Measurements from ENCODE around the gene VAMP5.
A peak's percentile ranks its signal among the peaks of the same experiment; 100 is the strongest.

The VAMP5 gene

GRCh38 chr2:85537600-85538506 is 46.4 kb upstream of the VAMP5 start:
- no peaks in the 10 kb centered on the region for H3K27me3 ChIP-seq (ENCODE audit: control insufficient read depth, low read length)
- peaks cover 37% of the 10 kb centered on the region for H3K4me1 ChIP-seq (ENCODE audit: control insufficient read depth, low read length)
- H3K36me3 ChIP-seq (ENCODE audit: control insufficient read depth, low read length) = peaks cover 56% of the 10 kb centered on the region
- H3K9me3 ChIP-seq (ENCODE audit: control insufficient read depth, insufficient read depth, low read length) = no peaks in the 10 kb centered on the region
- H3K4me3 ChIP-seq (ENCODE audit: low read length) = peak overlapping the region; percentile 100
- H3K9me2 ChIP-seq (replicated peaks; ENCODE audit: control insufficient read depth, low read length) = no peaks in the 10 kb centered on the region
- H3F3A ChIP-seq (ENCODE audit: control insufficient read depth, insufficient read depth) = peaks cover 39% of the 10 kb centered on the region
- TF ChIP-seq EZH2phosphoT487 (IDR thresholded peaks at IDR 0.05; ENCODE audit: borderline replicate concordance, low read length) = no peak
- no peak for TF ChIP-seq CTCF (IDR thresholded peaks at IDR 0.05; ENCODE audit: low read depth, low read length, poor library complexity, severe bottlenecking)
- peaks cover 67% of the 10 kb centered on the region for H3K79me2 ChIP-seq (ENCODE audit: control insufficient read depth, low read length)
- H3K4me2 ChIP-seq (ENCODE audit: low read length) = peak overlapping the region; percentile 98
- peaks cover 33% of the 10 kb centered on the region for H4K20me1 ChIP-seq (ENCODE audit: control insufficient read depth, insufficient read depth, low read depth, low read length)
- peak overlapping the region; percentile 91 for H3K27ac ChIP-seq (ENCODE audit: low read depth, low read length)

- Histone ChIP-seq H3K4me3 (ENCODE audit: low read length) (peak within 1 kb of the TSS; percentile 100), H3K9me3 (ENCODE audit: control insufficient read depth, insufficient read depth, low read length) (no peaks in the 10 kb centered on the region), H3K27me3 (ENCODE audit: control insufficient read depth, low read length) (no peaks in the 10 kb centered on the region), H3F3A (ENCODE audit: control insufficient read depth, insufficient read depth) (peaks cover 45% of the 10 kb centered on the region), H3K4me1 (ENCODE audit: control insufficient read depth, low read length) (peaks cover 37% of the 10 kb centered on the region), H3K27ac (ENCODE audit: low read depth, low read length) (peak within 1 kb of the TSS; percentile 91), H3K36me3 (ENCODE audit: control insufficient read depth, low read length) (peaks cover 65% of the 10 kb centered on the region), H3K79me2 (ENCODE audit: control insufficient read depth, low read length) (peaks cover 68% of the 10 kb centered on the region), H4K20me1 (ENCODE audit: control insufficient read depth, insufficient read depth, low read depth, low read length) (peaks cover 34% of the 10 kb centered on the region), H3K9me2 (replicated peaks; ENCODE audit: control insufficient read depth, low read length) (no peaks in the 10 kb centered on the region), H3K4me2 (ENCODE audit: low read length) (peak within 1 kb of the TSS; percentile 98)
- TF ChIP-seq EZH2phosphoT487 (IDR thresholded peaks at IDR 0.05; ENCODE audit: borderline replicate concordance, low read length) (no peak), CTCF (IDR thresholded peaks at IDR 0.05; ENCODE audit: low read depth, low read length, poor library complexity, severe bottlenecking) (peak; percentile 73)
Observed at GRCh38 chr2:85538507-85539360, 45.5 kb upstream of the VAMP5 start, which contains the start of gene MAT2A. Gene MAT2A (plus strand): TSS chr2:85539168. CDS start chr2:85539288, 120 bp downstream.

- no peaks in the 10 kb centered on the region for H3K27me3 ChIP-seq (ENCODE audit: control insufficient read depth, low read length)
- no peak for TF ChIP-seq EZH2phosphoT487 (IDR thresholded peaks at IDR 0.05; ENCODE audit: borderline replicate concordance, low read length)
- TF ChIP-seq CTCF (IDR thresholded peaks at IDR 0.05; ENCODE audit: low read depth, low read length, poor library complexity, severe bottlenecking) = no peak
Observed at GRCh38 chr2:85539361-85540132, 44.7 kb upstream of the VAMP5 start.

More at GRCh38 chr2:85539361-85540132, 44.7 kb upstream of the VAMP5 start:
- peaks cover 34% of the 10 kb centered on the region for H4K20me1 ChIP-seq (ENCODE audit: control insufficient read depth, insufficient read depth, low read depth, low read length)
- H3F3A ChIP-seq (ENCODE audit: control insufficient read depth, insufficient read depth) = peaks cover 48% of the 10 kb centered on the region
- H3K36me3 ChIP-seq (ENCODE audit: control insufficient read depth, low read length) = peaks cover 73% of the 10 kb centered on the region
- peak overlapping the region; percentile 91 for H3K27ac ChIP-seq (ENCODE audit: low read depth, low read length)
- H3K4me1 ChIP-seq (ENCODE audit: control insufficient read depth, low read length) = peaks cover 37% of the 10 kb centered on the region
- H3K9me2 ChIP-seq (replicated peaks; ENCODE audit: control insufficient read depth, low read length) = no peaks in the 10 kb centered on the region
- peak overlapping the region; percentile 100 for H3K4me3 ChIP-seq (ENCODE audit: low read length)
- no peaks in the 10 kb centered on the region for H3K9me3 ChIP-seq (ENCODE audit: control insufficient read depth, insufficient read depth, low read length)
- H3K79me2 ChIP-seq (ENCODE audit: control insufficient read depth, low read length) = peaks cover 68% of the 10 kb centered on the region
- peak overlapping the region; percentile 98 for H3K4me2 ChIP-seq (ENCODE audit: low read length)

Measured in DOHH2 (cell line).